VCaP (cell line): ENCODE measurements around the gene IL19.

Experiments used
- H3K27ac ChIP-seq: fragments of 450-650 bp; 2 replicates; pipeline ENCODE4 v1.5.1; 2017
- CTCF ChIP-seq: fragments of 450-650 bp; conservative IDR thresholded peaks from 2 replicates; pipeline ENCODE4 v1.5.1; 2017; ENCODE audit warnings: mild to moderate bottlenecking, moderate library complexity

Gene IL19

GRCh38 chr1:206834711-206835110 lies 64.1 kb downstream of the IL19 start:
- H3K27ac ChIP-seq, result no peak overlapping the region
- no peak for TF ChIP-seq CTCF

GRCh38 chr1:206835186-206835585 lies 64.6 kb downstream of the IL19 start:
- H3K27ac ChIP-seq, result no peak overlapping the region
- TF ChIP-seq CTCF, result no peak

- no peak for TF ChIP-seq CTCF
- no peak overlapping the region for H3K27ac ChIP-seq
Observed at GRCh38 chr1:206836111-206836510, 65.5 kb downstream of the IL19 start.

GRCh38 chr1:206839006-206839560 lies 68.5 kb downstream of the IL19 start:
- H3K27ac ChIP-seq, result no peak overlapping the region
- TF ChIP-seq CTCF, result no peak

- no peak for TF ChIP-seq CTCF
- H3K27ac ChIP-seq, result no peak overlapping the region
Observed at GRCh38 chr1:206839857-206840256, 69.3 kb downstream of the IL19 start.

- H3K27ac ChIP-seq, result no peak overlapping the region
- TF ChIP-seq CTCF, result no peak
Observed at GRCh38 chr1:206841609-206842323, 71.2 kb downstream of the IL19 start.

GRCh38 chr1:206842854-206843253 lies 72.3 kb downstream of the IL19 start:
- no peak for TF ChIP-seq CTCF
- H3K27ac ChIP-seq, result peak overlapping the region; percentile 28
